NT2/D1 (cell line): ENCODE measurements around the gene RPS6KA5.

Experiments
- SUZ12 ChIP-seq: IDR thresholded peaks from 2 replicates; pipeline ENCODE4 v1.6.1; 2011; ENCODE audit not compliant: insufficient read length, insufficient read depth; ENCODE audit errors: extremely low read depth
- ZNF274 ChIP-seq: IDR thresholded peaks from 2 replicates; pipeline ENCODE4 v1.6.1; 2011; ENCODE audit warnings: mild to moderate bottlenecking, low read depth, low read length

GRCh38 chr14:91100102-91100501 is 39.7 kb upstream of the RPS6KA5 start:
- TF ChIP-seq ZNF274 (no peak), SUZ12 (no peak)
